K562 (cell line): ENCODE data around the gene KDM2B. TPM values are rescaled to one million over a fixed set of nuclear protein-coding genes. Genes with fewer than 3 reads are reported as not detected.

Experiments
- ATAC-seq: fragments of 200-7000 bp; cut with Tn5 transposase; 3 replicates; pipeline ENCODE4 v1.9.1; 2020; ENCODE audit warnings: moderate library complexity
- BruUV-seq: library from RNA; stranded (reverse); fragments of 400-500 nt; replicated peaks from 2 replicates; lab custom pipeline; 2021; lab: Mats Ljungman, UMichigan
- CTCF ChIA-PET: fragments of 300-600 bp; formaldehyde crosslinking; extraction: SDS; loops from one replicate; lab custom pipeline; 2021; ENCODE audit warnings: low intra/inter-chr PET ratio; lab: Yijun Ruan, JAX
- POLR2A ChIA-PET: fragments of 300-600, 350-650 bp; sonication (Branson Sonifier 250); formaldehyde crosslinking; extraction: SDS; loops from one replicate; lab custom pipeline; 2021; ENCODE audit warnings: antibody characterized with exemption, inconsistent platforms; lab: Yijun Ruan, JAX
- DNase-seq, 4 experiments: peaks; one replicate each; pipeline versions ENCODE4 v3.0.0 to v3.0.0-alpha.2; 2011 to 2018; ENCODE audit warnings: low spot score in 3 of 4, mixed read lengths in 3 of 4; ENCODE audit errors: extremely low read depth in 1 of 4
- FAIRE-seq: peaks from 2 replicates; lab custom pipeline; 2011; peaks lifted over from hg19 to GRCh38; lab: Jason Lieb, UNC
- H2AFZ ChIP-seq: 2 replicates; pipeline ENCODE4 v1.6.0; 2011; ENCODE audit warnings: low read depth, low read length, control low read depth, inconsistent platforms
- H3K27ac ChIP-seq: fragments of 200-600 bp; 3 replicates; pipeline ENCODE4 v1.8.0; 2011; ENCODE audit warnings: low read depth, mild to moderate bottlenecking, control low read depth, inconsistent platforms, low read length, moderate library complexity, mixed read lengths; ENCODE audit errors: extremely low read depth
- H3K27me3 ChIP-seq, 2 experiments: fragments of 300-600 bp in 1 of 2; 2 replicates in 1 of 2; 3 replicates in 1 of 2; pipeline versions ENCODE4 v1.6.0 to v1.8.0; 2011; ENCODE audit warnings: inconsistent platforms in 2 of 2, low read length in 2 of 2, mild to moderate bottlenecking in 1 of 2, mixed read lengths in 1 of 2, moderate library complexity in 1 of 2; ENCODE audit not compliant: control insufficient read depth in 2 of 2, insufficient read depth in 2 of 2
- H3K36me3 ChIP-seq: fragments of 300-600 bp; 3 replicates; pipeline ENCODE4 v1.8.0; 2011; ENCODE audit warnings: mild to moderate bottlenecking, low read length, inconsistent platforms; ENCODE audit not compliant: control insufficient read depth, insufficient read depth
- H3K4me1 ChIP-seq, 2 experiments: fragments of 200-600 bp in 1 of 2; replicated peaks in 1 of 2; 2 replicates in 1 of 2; 3 replicates in 1 of 2; pipeline versions ENCODE4 v1.5.1 to v1.8.0; 2011; ENCODE audit warnings: inconsistent platforms in 2 of 2, low read length in 2 of 2, mild to moderate bottlenecking in 1 of 2, mixed read lengths in 1 of 2, moderate library complexity in 1 of 2; ENCODE audit not compliant: control insufficient read depth in 2 of 2, insufficient read depth in 2 of 2
- H3K4me2 ChIP-seq: 2 replicates; pipeline ENCODE4 v1.6.1; 2011; ENCODE audit warnings: low read length, control low read depth, inconsistent platforms, mixed read lengths; ENCODE audit not compliant: insufficient read depth
- H3K4me3 ChIP-seq: fragments of 200-600 bp; sonication (generic), shearing (Covaris generic); 2 replicates; pipeline ENCODE4 v1.5.1; 2016; ENCODE audit warnings: control low read depth, inconsistent platforms
- H3K79me2 ChIP-seq: fragments of 200-600 bp; 3 replicates; pipeline ENCODE4 v1.8.0; 2011; ENCODE audit warnings: low read length, inconsistent platforms; ENCODE audit not compliant: control insufficient read depth, insufficient read depth
- H3K9ac ChIP-seq, 2 experiments: 2 replicates each; pipeline versions ENCODE4 v1.6.0 to v1.6.1; 2011; ENCODE audit warnings: low read depth in 2 of 2, low read length in 2 of 2, control low read depth in 1 of 2, inconsistent platforms in 1 of 2, mild to moderate bottlenecking in 1 of 2, mixed read lengths in 1 of 2; ENCODE audit not compliant: insufficient read depth in 1 of 2
- H3K9me1 ChIP-seq: one replicate; pipeline ENCODE4 v1.6.0; 2011; ENCODE audit warnings: inconsistent platforms, mild to moderate bottlenecking, low read length, moderate library complexity; ENCODE audit not compliant: control insufficient read depth, insufficient read depth
- H3K9me3 ChIP-seq: replicated peaks from 2 replicates; pipeline ENCODE4 v1.5.1; 2011; ENCODE audit warnings: low read depth, low read length, inconsistent platforms; ENCODE audit not compliant: control insufficient read depth, insufficient read depth
- H4K20me1 ChIP-seq: replicated peaks from 2 replicates; pipeline ENCODE4 v1.6.1; 2011; ENCODE audit warnings: low read length, inconsistent platforms, mixed read lengths; ENCODE audit not compliant: control insufficient read depth, insufficient read depth
- JUNB ChIP-seq: fragments of 450-650 bp; formaldehyde crosslinking; conservative IDR thresholded peaks from 2 replicates; pipeline ENCODE4 v1.4.0; 2020; ENCODE audit warnings: mild to moderate bottlenecking
- PHF8 ChIP-seq: fragments of 200-600 bp; sonication (generic); IDR thresholded peaks from 2 replicates; pipeline ENCODE4 v1.6.1; 2012; ENCODE audit warnings: mixed run types, mild to moderate bottlenecking, inconsistent platforms, low read length, moderate library complexity, borderline replicate concordance
- SRSF1 ChIP-seq: fragments of 200-400 bp; formaldehyde crosslinking; IDR thresholded peaks from 2 replicates; pipeline ENCODE4 v1.6.1; 2017; ENCODE audit warnings: mild to moderate bottlenecking, low read depth, low read length, moderate library complexity
- STAT5B ChIP-seq: fragments of 250-450 bp; sonication (Bioruptor Pico); IDR thresholded peaks from 2 replicates; pipeline ENCODE4 v1.8.0; 2021; ENCODE audit warnings: mild to moderate bottlenecking, inconsistent platforms
- ZC3H4 ChIP-seq: sonication (generic); formaldehyde crosslinking; IDR thresholded peaks from 2 replicates; pipeline ENCODE4 v1.9.0; 2021; ENCODE audit warnings: missing genetic modification reagents, borderline replicate concordance
- ZKSCAN8 ChIP-seq: fragments of 200-800 bp; sonication (Bioruptor generic); IDR thresholded peaks from 2 replicates; pipeline ENCODE4 v1.6.1; 2016; ENCODE audit warnings: missing genetic modification characterization, missing compliant biosample characterization
- ZNF121 ChIP-seq: sonication (generic); formaldehyde crosslinking; conservative IDR thresholded peaks from 2 replicates; pipeline ENCODE4 v1.8.0; 2022; ENCODE audit warnings: missing genetic modification reagents
- ZNF444 ChIP-seq: fragments of 250-450 bp; sonication (Bioruptor Pico); IDR thresholded peaks from 2 replicates; pipeline ENCODE4 v1.4.0; 2020; ENCODE audit warnings: mild to moderate bottlenecking, moderate library complexity
- WGBS: fragments of 100-300 bp; shearing (Covaris generic); methylation state at CpG from one replicate; pipeline ENCODE4 v1.1.6; 2016; ENCODE audit warnings: low coverage, mixed read lengths; ENCODE audit not compliant: insufficient coverage; ENCODE audit errors: missing lambda C conversion rate; 5-methylcytosine and 5-hydroxymethylcytosine counted together
- in situ Hi-C: fragments of 300-500 bp; cut with MboI; formaldehyde crosslinking; loops from 4 replicates; pipeline ENCODE4 v1.15.0; 2018; ENCODE audit warnings: inconsistent platforms, mixed read lengths
- intact Hi-C: fragments of 100-400 bp; cut with micrococcal nuclease; formaldehyde crosslinking; loops from 2 replicates; pipeline ENCODE4 v1.14.2; 2022
- polyA plus RNA-seq, 8 experiments: library from polyadenylated mRNA; depleted of rRNA in 4 of 8; stranded (reverse) in 5 of 8; unstranded in 3 of 8; fragments of >200 nt; fragmentation: Nextera tagmentation in 2 of 8; fragmentation: Illumina TruSeq in 1 of 8; extraction: Ambion mirVana in 2 of 8; extraction: Trizol in 1 of 8; gene quantifications; 2 replicates each; pipeline versions ENCODE4 v1.2.1 to v1.2.3, GENCODE V29; 2011 to 2014; ENCODE audit warnings: inconsistent platforms in 1 of 8, missing spikeins in 1 of 8
- total RNA-seq, 7 experiments: library from RNA; depleted of rRNA in 6 of 7; stranded (reverse); fragments of >200 nt in 6 of 7; fragmentation: Illumina TruSeq in 2 of 7; extraction: Trizol in 2 of 7; gene quantifications; 2 replicates each; pipeline versions ENCODE4 v1.2.1 to v1.2.3, GENCODE V29; 2011 to 2021; ENCODE audit warnings: low replicate concordance in 1 of 7
- TF ChIP-seq, protein P1 (sequence below), 2 experiments: fragments of 450-650 bp in 1 of 2; IDR thresholded peaks; 2 replicates each; pipeline ENCODE4 v1.6.1; 2011 to 2017; ENCODE audit warnings: low read depth in 2 of 2, antibody characterized with exemption in 1 of 2, borderline replicate concordance in 1 of 2, low read length in 1 of 2, mild to moderate bottlenecking in 1 of 2, mixed read lengths in 1 of 2; ENCODE audit not compliant: control insufficient read depth in 1 of 2
- TF ChIP-seq, protein P2 (sequence below): sonication (generic); formaldehyde crosslinking; IDR thresholded peaks from 2 replicates; pipeline ENCODE4 v1.8.0; 2022; ENCODE audit warnings: mild to moderate bottlenecking, low read depth, missing genetic modification reagents

Gene KDM2B
- total and polyA plus RNA-seq, 9 of the 15 experiments (the other 6 are each of a cell fraction or from before 2014, with no cell fraction given): 7.4 to 50.5 (median 22.5) TPM

DNA sequence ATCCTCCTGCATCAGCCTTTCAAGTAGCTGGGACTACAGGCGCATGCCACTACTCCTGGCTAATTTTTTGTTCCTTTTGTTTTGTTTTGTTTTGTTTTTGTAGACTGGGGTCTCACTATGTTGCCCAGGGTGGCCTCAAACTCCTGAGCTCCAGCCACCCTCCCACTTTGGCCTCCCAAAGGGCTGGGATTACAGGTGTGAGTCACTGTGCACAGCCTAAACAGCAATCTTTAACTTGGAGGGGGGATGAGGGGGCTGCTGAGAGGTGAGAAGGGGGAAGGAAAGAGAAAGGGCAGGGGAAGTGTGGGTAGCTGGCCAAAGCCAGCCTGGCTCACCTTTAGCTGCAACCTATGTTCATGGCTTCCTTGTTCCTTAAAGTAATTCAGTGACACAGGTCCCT lies 77.4 kb downstream of the KDM2B start:
- in situ Hi-C loops: no loop called here

DNA sequence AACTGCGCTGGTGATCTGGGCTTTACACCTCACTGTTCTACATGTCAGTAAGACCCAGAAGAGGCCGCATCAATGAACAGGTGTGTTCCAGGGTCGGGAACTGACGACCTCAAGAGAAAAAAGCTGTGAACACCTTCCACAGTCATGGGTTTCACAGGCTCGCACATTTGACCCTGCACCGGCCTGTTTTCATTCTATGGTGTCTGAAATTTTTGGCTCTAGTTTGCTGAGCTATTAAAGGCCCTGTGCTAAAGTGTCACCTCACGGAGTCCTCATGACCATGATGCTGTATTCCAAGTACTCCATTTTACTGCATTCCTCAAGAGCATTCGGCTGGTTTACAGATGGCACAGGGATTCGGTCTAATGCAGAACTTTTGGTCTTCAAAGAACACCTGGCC lies 78.9 kb downstream of the KDM2B start:
- ATAC-seq (no peak), DNase-seq (no peak), FAIRE-seq (no peak)
- no peak overlapping the region for H3K9ac ChIP-seq
- intact Hi-C loops: loop anchor here (2.0 to 5.0 kb wide), 3 partner anchors 50 to 181 kb away; no protein-coding TSS in a partner anchor
- H3K79me2 ChIP-seq: no peaks in the 10 kb centered on the region
- CTCF ChIA-PET: no interaction called here
- no peak overlapping the region for H3K27ac ChIP-seq
- H3K36me3 ChIP-seq: no peaks in the 10 kb centered on the region
- no peaks in the 10 kb centered on the region for H3K9me1 ChIP-seq
- H3K27me3 ChIP-seq: no peaks in the 10 kb centered on the region
- H3K4me1 ChIP-seq: no peaks in the 10 kb centered on the region; a peak in 1 of 5 replicates
- no peak overlapping the region for H3K4me3 ChIP-seq
- BruUV-seq: no TSS peak
- no peaks in the 10 kb centered on the region for H4K20me1 ChIP-seq
- in situ Hi-C loops: no loop called here
- POLR2A ChIA-PET: interaction anchor here (1.0 to 1.3 kb wide), 2 partner anchors 15 to 22 kb away, joined by 3 read pairs; no protein-coding TSS in a partner anchor
- H3K4me2 ChIP-seq: no peak overlapping the region
- WGBS: 68% methylated on average over 9 of the region's 9 CpGs
- no peak overlapping the region for H2AFZ ChIP-seq
- no peaks in the 10 kb centered on the region for H3K9me3 ChIP-seq
- no peak for TF ChIP-seq PHF8
- no peak for TF ChIP-seq STAT5B (CRISPR knock-in tag)
- TF ChIP-seq, protein P1, sequence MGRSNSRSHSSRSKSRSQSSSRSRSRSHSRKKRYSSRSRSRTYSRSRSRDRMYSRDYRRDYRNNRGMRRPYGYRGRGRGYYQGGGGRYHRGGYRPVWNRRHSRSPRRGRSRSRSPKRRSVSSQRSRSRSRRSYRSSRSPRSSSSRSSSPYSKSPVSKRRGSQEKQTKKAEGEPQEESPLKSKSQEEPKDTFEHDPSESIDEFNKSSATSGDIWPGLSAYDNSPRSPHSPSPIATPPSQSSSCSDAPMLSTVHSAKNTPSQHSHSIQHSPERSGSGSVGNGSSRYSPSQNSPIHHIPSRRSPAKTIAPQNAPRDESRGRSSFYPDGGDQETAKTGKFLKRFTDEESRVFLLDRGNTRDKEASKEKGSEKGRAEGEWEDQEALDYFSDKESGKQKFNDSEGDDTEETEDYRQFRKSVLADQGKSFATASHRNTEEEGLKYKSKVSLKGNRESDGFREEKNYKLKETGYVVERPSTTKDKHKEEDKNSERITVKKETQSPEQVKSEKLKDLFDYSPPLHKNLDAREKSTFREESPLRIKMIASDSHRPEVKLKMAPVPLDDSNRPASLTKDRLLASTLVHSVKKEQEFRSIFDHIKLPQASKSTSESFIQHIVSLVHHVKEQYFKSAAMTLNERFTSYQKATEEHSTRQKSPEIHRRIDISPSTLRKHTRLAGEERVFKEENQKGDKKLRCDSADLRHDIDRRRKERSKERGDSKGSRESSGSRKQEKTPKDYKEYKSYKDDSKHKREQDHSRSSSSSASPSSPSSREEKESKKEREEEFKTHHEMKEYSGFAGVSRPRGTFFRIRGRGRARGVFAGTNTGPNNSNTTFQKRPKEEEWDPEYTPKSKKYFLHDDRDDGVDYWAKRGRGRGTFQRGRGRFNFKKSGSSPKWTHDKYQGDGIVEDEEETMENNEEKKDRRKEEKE (IDR thresholded peaks at IDR 0.05; ENCODE audit: borderline replicate concordance in 1 of 2, control insufficient read depth in 1 of 2, low read depth in 2 of 2, low read length in 1 of 2): no peak
- no peak for TF ChIP-seq JUNB (CRISPR knock-in tag)
- no peak for TF ChIP-seq ZNF444 (CRISPR knock-in tag)
- no peak for TF ChIP-seq ZC3H4 (CRISPR knock-in tag)
- TF ChIP-seq, protein P2, sequence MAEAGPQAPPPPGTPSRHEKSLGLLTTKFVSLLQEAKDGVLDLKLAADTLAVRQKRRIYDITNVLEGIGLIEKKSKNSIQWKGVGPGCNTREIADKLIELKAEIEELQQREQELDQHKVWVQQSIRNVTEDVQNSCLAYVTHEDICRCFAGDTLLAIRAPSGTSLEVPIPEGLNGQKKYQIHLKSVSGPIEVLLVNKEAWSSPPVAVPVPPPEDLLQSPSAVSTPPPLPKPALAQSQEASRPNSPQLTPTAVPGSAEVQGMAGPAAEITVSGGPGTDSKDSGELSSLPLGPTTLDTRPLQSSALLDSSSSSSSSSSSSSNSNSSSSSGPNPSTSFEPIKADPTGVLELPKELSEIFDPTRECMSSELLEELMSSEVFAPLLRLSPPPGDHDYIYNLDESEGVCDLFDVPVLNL (CRISPR knock-in tag): no peak

More for the DNA sequence above, 77.4 kb downstream of the KDM2B start:
- TF ChIP-seq SRSF1 (no peak), ZNF121 (CRISPR knock-in tag) (0 out of 2 replicates have a peak, but pooled peaks have one; percentile 28), ZKSCAN8 (no peak)
- no peak overlapping the region for H2AFZ ChIP-seq
- H3K4me2 ChIP-seq: no peak overlapping the region
- intact Hi-C loops: loop anchor here (5.0 kb wide), 1 partner anchor 49 kb away; no protein-coding TSS in a partner anchor
- no peaks in the 10 kb centered on the region for H3K27me3 ChIP-seq
- no peak for FAIRE-seq
- CTCF ChIA-PET: interaction anchor here (0.6 kb wide), 1 partner anchor 178 kb away, joined by 4 read pairs; no protein-coding TSS in a partner anchor
- H3K4me3 ChIP-seq: no peak overlapping the region
- H3K79me2 ChIP-seq: no peaks in the 10 kb centered on the region
- H3K9ac ChIP-seq: no peak overlapping the region
- POLR2A ChIA-PET: interaction anchor here (0.6 kb wide), 1 partner anchor 21 kb away, joined by 3 read pairs; no protein-coding TSS in a partner anchor
- H3K9me1 ChIP-seq: no peaks in the 10 kb centered on the region
- no peaks in the 10 kb centered on the region for H4K20me1 ChIP-seq
- BruUV-seq: no TSS peak
- ATAC-seq: no peak
- no peaks in the 10 kb centered on the region; the same call in 2 of the 3 replicates for H3K36me3 ChIP-seq
- WGBS: 90% methylated on average over 1 of the region's 1 CpG
- no peaks in the 10 kb centered on the region for H3K9me3 ChIP-seq
- no peak overlapping the region for H3K27ac ChIP-seq
- H3K4me1 ChIP-seq: no peaks in the 10 kb centered on the region; a peak in 1 of 5 replicates
- DNase-seq: no peak
